A549 (cell line): ENCODE results near the gene POLR3GL.

Source experiments
- POLR2A ChIP-seq: IDR thresholded peaks from 2 replicates; pipeline ENCODE4 v1.6.1; 2012; ENCODE audit warnings: mild to moderate bottlenecking, low read length
- RAD21 ChIP-seq, 2 experiments: fragments of >200 bp in 1 of 2; sonication (Bioruptor Twin) in 1 of 2; formaldehyde crosslinking in 1 of 2; IDR thresholded peaks in 1 of 2; conservative IDR thresholded peaks in 1 of 2; 2 replicates in 1 of 2; 3 replicates in 1 of 2; pipeline ENCODE4 v1.6.1; 2012 to 2018; ENCODE audit warnings: inconsistent platforms in 1 of 2
- TP53 ChIP-seq: fragments of 250-450 bp; sonication (Bioruptor Pico); IDR thresholded peaks from 2 replicates; pipeline ENCODE4 v1.5.0; 2021; ENCODE audit warnings: mild to moderate bottlenecking, moderate library complexity
- TF ChIP-seq, protein P1 (sequence below): fragments of >200 bp; sonication (Bioruptor Twin); formaldehyde crosslinking; IDR thresholded peaks from 3 replicates; pipeline ENCODE4 v1.5.1; 2016

DNA sequence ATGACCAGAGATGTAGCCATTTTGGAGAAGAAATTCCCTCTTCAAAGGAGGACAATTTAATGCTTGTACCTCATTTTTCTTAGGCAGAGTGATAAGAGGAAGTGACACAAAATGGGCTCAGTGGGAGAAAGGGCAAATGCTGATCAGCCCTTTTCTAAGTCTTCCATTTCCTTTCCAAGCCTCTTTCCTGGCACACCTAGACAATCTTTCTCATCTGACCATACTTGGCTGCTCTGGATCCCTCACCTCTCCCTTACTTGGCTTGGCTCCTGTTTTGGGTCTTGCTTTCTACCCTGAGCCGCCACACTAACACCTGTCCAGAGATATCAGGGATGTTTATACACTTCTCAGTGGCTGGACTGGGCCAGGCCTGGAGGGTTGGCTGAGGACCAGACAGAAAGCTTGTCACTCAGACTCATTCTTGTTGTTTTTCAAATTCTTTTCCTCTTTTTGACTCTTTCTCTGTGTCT is 18.8 kb downstream of the POLR3GL start:
- TF ChIP-seq, protein P1, sequence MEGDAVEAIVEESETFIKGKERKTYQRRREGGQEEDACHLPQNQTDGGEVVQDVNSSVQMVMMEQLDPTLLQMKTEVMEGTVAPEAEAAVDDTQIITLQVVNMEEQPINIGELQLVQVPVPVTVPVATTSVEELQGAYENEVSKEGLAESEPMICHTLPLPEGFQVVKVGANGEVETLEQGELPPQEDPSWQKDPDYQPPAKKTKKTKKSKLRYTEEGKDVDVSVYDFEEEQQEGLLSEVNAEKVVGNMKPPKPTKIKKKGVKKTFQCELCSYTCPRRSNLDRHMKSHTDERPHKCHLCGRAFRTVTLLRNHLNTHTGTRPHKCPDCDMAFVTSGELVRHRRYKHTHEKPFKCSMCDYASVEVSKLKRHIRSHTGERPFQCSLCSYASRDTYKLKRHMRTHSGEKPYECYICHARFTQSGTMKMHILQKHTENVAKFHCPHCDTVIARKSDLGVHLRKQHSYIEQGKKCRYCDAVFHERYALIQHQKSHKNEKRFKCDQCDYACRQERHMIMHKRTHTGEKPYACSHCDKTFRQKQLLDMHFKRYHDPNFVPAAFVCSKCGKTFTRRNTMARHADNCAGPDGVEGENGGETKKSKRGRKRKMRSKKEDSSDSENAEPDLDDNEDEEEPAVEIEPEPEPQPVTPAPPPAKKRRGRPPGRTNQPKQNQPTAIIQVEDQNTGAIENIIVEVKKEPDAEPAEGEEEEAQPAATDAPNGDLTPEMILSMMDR, result no peak
- TF ChIP-seq POLR2A, result no peak
- TF ChIP-seq TP53 (CRISPR knock-in tag), result no peak
- TF ChIP-seq RAD21 (conservative IDR thresholded peaks at IDR 0.05 in 1 of 2, IDR thresholded peaks at IDR 0.05 in 1 of 2), result no peak
